Kidney epithelial cell (primary cell): ENCODE data around the gene PTRH2. TPM values are rescaled to one million over a fixed set of nuclear protein-coding genes. Genes with fewer than 3 reads are reported as not detected.

Experiments
- DNase-seq: peaks from one replicate; pipeline ENCODE4 v3.0.0-alpha.2; 2010; ENCODE audit warnings: low read depth
- H3K27me3 ChIP-seq: 2 replicates; pipeline ENCODE4 v1.6.0; 2011; ENCODE audit warnings: low read length; ENCODE audit not compliant: control insufficient read depth, insufficient read depth
- H3K36me3 ChIP-seq: 2 replicates; pipeline ENCODE4 v1.5.1; 2011; ENCODE audit warnings: low read length; ENCODE audit not compliant: control insufficient read depth, insufficient read depth
- H3K4me3 ChIP-seq: 2 replicates; pipeline ENCODE4 v1.5.1; 2011; ENCODE audit warnings: low read depth, mild to moderate bottlenecking, control low read depth, low read length
- CTCF ChIP-seq: IDR thresholded peaks from 2 replicates; pipeline ENCODE4 v1.5.1; 2011; ENCODE audit warnings: mild to moderate bottlenecking, moderate library complexity, low read length, control low read depth, inconsistent platforms; ENCODE audit not compliant: insufficient read depth, poor library complexity, severe bottlenecking
- total RNA-seq: library from RNA; depleted of rRNA; stranded (reverse); fragments of >200 nt; gene quantifications from 2 replicates; pipeline ENCODE4 v1.2.3, GENCODE V29; 2015

Gene PTRH2
- total RNA-seq, 1 donor from 2014 or later, result 40.5 TPM

DNA sequence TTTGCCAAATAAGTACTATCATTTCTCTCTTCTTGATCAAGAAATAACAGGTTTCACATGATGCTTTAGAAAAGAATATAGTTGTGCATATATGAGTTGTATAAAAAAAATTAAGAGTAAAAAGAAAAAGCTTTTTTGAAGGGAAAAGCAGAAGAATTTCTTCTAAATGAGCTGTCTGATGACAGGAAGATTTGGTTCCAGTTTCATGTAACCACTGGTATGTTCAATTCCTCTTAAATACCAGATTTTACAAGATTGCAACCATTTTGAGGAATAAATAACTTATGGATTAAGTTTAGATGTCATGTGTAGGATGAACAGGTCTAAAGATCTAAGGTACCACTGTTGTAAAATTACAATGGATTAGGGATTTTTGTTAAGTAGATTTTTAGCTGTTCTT, 45.2 kb upstream of the PTRH2 start:
- TF ChIP-seq CTCF, result no peak
- Histone ChIP-seq H3K27me3 (no peaks in the 10 kb centered on the region), H3K4me3 (no peak overlapping the region), H3K36me3 (no peaks in the 10 kb centered on the region)
- DNase-seq, result no peak

- no peak for TF ChIP-seq CTCF
- Histone ChIP-seq H3K36me3 (no peaks in the 10 kb centered on the region), H3K4me3 (no peak overlapping the region)
Measured at GRCh38 chr17:59751955-59752413, 44.8 kb upstream of the PTRH2 start.

GRCh38 chr17:59748591-59748990, 41.4 kb upstream of the PTRH2 start:
- no peak for TF ChIP-seq CTCF
- H3K27me3 ChIP-seq, result no peaks in the 10 kb centered on the region
- no peak for DNase-seq
- H3K4me3 ChIP-seq, result no peak overlapping the region
- H3K36me3 ChIP-seq, result no peaks in the 10 kb centered on the region

More at GRCh38 chr17:59751955-59752413, 44.8 kb upstream of the PTRH2 start:
- no peak for DNase-seq
- H3K27me3 ChIP-seq, result no peaks in the 10 kb centered on the region

- H3K4me3 ChIP-seq, result no peak overlapping the region
- H3K27me3 ChIP-seq, result no peaks in the 10 kb centered on the region
- H3K36me3 ChIP-seq, result no peaks in the 10 kb centered on the region
- TF ChIP-seq CTCF, result peak; percentile 61
- DNase-seq, result no peak
Measured at GRCh38 chr17:59746849-59747445, 39.7 kb upstream of the PTRH2 start.

- Histone ChIP-seq H3K4me3 (no peak overlapping the region), H3K27me3 (no peaks in the 10 kb centered on the region), H3K36me3 (no peaks in the 10 kb centered on the region)
- TF ChIP-seq CTCF, result no peak
- no peak for DNase-seq
Measured at GRCh38 chr17:59745040-59745439, 37.8 kb upstream of the PTRH2 start.

- Histone ChIP-seq H3K4me3 (no peak overlapping the region), H3K27me3 (no peaks in the 10 kb centered on the region), H3K36me3 (no peaks in the 10 kb centered on the region)
- no peak for TF ChIP-seq CTCF
- no peak for DNase-seq
Measured at GRCh38 chr17:59743842-59744241, 36.6 kb upstream of the PTRH2 start.
